Measurements from ENCODE around the gene MOK.
A peak's percentile ranks its signal among the peaks of the same experiment; 100 is the strongest.

MOK gene

GRCh38 chr14:102187044-102187443 is 117.9 kb downstream of the MOK start:
- FAIRE-seq = no peak

GRCh38 chr14:102185360-102185759 is 119.6 kb downstream of the MOK start:
- FAIRE-seq (no peak), DNase-seq (ENCODE audit: insufficient read length, low spot score) (no peak)

More at GRCh38 chr14:102187044-102187443, 117.9 kb downstream of the MOK start:
- DNase-seq (ENCODE audit: insufficient read length, low spot score) = peak; percentile 80

- FAIRE-seq (no peak), DNase-seq (ENCODE audit: insufficient read length, low spot score) (no peak)
Observed at GRCh38 chr14:102184316-102185035, 120.5 kb downstream of the MOK start.

GRCh38 chr14:102183886-102184285 is 121.1 kb downstream of the MOK start:
- no peak for FAIRE-seq
- no peak for DNase-seq (ENCODE audit: insufficient read length, low spot score)

GRCh38 chr14:102182936-102183619 is 121.9 kb downstream of the MOK start:
- no peak for DNase-seq (ENCODE audit: insufficient read length, low spot score)
- no peak for FAIRE-seq

GRCh38 chr14:102182190-102182589 is 122.8 kb downstream of the MOK start:
- FAIRE-seq (no peak), DNase-seq (ENCODE audit: insufficient read length, low spot score) (no peak)

- DNase-seq (ENCODE audit: insufficient read length, low spot score) (no peak), FAIRE-seq (no peak)
Observed at GRCh38 chr14:102181187-102181586, 123.8 kb downstream of the MOK start.

GRCh38 chr14:102180248-102180998 is 124.5 kb downstream of the MOK start:
- FAIRE-seq (no peak), DNase-seq (ENCODE audit: insufficient read length, low spot score) (no peak)

All from HTR-8/SVneo (cell line).